B cell (primary cell): ENCODE data around the gene FBLN2.

Experiments
- EZH2 ChIP-seq: IDR thresholded peaks from 2 replicates; pipeline ENCODE4 v1.6.1; 2012; ENCODE audit warnings: borderline replicate concordance, low read depth, mild to moderate bottlenecking, moderate library complexity, low read length; ENCODE audit not compliant: insufficient read depth, poor library complexity, severe bottlenecking
- TF ChIP-seq, protein P1 (sequence below): fragments of 200-600 bp; IDR thresholded peaks from one replicate; pipeline ENCODE4 v1.8.0; 2022; ENCODE audit warnings: antibody characterized with exemption, mild to moderate bottlenecking

- TF ChIP-seq, protein P1, sequence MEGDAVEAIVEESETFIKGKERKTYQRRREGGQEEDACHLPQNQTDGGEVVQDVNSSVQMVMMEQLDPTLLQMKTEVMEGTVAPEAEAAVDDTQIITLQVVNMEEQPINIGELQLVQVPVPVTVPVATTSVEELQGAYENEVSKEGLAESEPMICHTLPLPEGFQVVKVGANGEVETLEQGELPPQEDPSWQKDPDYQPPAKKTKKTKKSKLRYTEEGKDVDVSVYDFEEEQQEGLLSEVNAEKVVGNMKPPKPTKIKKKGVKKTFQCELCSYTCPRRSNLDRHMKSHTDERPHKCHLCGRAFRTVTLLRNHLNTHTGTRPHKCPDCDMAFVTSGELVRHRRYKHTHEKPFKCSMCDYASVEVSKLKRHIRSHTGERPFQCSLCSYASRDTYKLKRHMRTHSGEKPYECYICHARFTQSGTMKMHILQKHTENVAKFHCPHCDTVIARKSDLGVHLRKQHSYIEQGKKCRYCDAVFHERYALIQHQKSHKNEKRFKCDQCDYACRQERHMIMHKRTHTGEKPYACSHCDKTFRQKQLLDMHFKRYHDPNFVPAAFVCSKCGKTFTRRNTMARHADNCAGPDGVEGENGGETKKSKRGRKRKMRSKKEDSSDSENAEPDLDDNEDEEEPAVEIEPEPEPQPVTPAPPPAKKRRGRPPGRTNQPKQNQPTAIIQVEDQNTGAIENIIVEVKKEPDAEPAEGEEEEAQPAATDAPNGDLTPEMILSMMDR: peak; percentile 100
- TF ChIP-seq EZH2: no peak
These were observed 101.5 kb downstream of the FBLN2 start for GRCh38 chr3:13650210-13651056.
